ENCODE results near the gene LGI4. TPM values are rescaled to one million over a fixed set of nuclear protein-coding genes. Genes with fewer than 3 reads are reported as not detected.
"Not testable (repeated sequence)": the region's sequence is repeated elsewhere in the genome, so short reads cannot be mapped to it uniquely, and the experiment has no call there.

Gene LGI4
- total and polyA plus RNA-seq, 2 donors from 2014 or later = 5.1 to 7.5 TPM

DNA sequence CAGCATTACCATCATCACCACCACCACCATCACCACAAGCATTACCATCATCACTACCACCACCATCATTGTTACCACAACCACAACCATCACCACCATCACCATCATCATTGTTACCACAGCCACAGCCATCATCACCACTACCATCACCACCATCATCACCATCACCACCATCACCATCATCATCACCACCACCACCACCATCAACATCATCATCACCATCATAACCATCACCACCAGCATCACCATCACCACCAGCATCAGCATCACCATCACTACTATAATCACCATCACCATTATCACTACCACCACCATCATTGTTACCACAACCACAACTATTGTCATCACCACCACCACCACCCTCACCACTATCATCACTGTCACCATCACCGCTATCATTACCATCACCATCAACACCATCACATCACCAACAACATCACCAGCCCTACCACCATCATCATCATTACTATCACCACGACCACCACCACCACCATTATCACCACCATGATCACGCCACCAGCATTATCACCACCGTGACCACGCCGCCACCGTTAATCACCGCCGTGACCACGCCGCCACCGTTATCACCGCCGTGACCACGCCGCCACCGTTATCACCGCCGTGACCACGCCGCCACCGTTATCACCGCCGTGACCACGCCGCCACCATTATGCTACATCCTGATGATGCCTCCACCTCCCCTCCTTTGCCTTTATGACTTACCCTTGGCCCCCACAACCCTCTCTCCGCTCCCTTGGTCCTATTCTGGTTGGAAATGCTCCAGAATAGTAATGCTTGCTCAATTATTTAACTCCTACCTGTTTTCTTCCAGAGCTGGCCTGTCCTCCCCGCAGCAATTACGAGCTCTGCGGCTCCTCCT lies 29.2 kb downstream of the LGI4 start:
- Histone ChIP-seq H3K4me3 (ENCODE audit: low read length in 3 of 3) (no peak overlapping the region), H3K9me3 (ENCODE audit: control insufficient read depth in 2 of 3, insufficient read depth in 1 of 3, low read length in 3 of 3) (peaks cover 0 to 4% (median 3%) of the 10 kb centered on the region in 3 donors), H3K36me3 (ENCODE audit: control insufficient read depth in 2 of 3, insufficient read depth in 3 of 3, low read length in 3 of 3) (no peaks in the 10 kb centered on the region), H3K9ac (ENCODE audit: low read length in 3 of 3) (no peak overlapping the region), H3K4me1 (ENCODE audit: control insufficient read depth in 2 of 3, insufficient read depth in 2 of 3, low read depth in 1 of 3, low read length in 3 of 3) (no peaks in the 10 kb centered on the region), H3K27me3 (ENCODE audit: control insufficient read depth, insufficient read depth, low read length) (no peaks in the 10 kb centered on the region), H3K27ac (ENCODE audit: low read depth in 2 of 2, low read length in 2 of 2) (no peak overlapping the region)
- FAIRE-seq = no peak
- DNase-seq = no peak
- TF ChIP-seq, protein P1, sequence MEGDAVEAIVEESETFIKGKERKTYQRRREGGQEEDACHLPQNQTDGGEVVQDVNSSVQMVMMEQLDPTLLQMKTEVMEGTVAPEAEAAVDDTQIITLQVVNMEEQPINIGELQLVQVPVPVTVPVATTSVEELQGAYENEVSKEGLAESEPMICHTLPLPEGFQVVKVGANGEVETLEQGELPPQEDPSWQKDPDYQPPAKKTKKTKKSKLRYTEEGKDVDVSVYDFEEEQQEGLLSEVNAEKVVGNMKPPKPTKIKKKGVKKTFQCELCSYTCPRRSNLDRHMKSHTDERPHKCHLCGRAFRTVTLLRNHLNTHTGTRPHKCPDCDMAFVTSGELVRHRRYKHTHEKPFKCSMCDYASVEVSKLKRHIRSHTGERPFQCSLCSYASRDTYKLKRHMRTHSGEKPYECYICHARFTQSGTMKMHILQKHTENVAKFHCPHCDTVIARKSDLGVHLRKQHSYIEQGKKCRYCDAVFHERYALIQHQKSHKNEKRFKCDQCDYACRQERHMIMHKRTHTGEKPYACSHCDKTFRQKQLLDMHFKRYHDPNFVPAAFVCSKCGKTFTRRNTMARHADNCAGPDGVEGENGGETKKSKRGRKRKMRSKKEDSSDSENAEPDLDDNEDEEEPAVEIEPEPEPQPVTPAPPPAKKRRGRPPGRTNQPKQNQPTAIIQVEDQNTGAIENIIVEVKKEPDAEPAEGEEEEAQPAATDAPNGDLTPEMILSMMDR (IDR thresholded peaks at IDR 0.05; ENCODE audit: borderline replicate concordance, extremely low read depth, insufficient read depth) = no peak
- intact Hi-C loops (cut with DNase I) = no loop called here

DNA sequence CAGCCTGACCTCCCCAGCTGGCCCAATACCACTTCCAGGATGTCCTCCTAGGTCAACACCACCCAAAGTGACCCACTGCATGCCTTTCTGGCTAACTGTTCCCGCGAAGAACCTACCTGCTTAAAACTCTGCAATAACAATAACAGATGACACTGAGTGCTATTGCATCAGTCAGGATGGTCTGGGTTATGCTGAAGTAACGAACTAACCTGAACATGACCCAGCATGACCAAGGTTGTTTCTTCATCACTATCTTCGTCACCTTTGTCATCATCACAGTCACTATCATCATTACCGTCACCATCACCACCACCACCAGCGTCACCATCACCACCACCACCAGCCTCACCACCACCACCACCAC lies 29.8 kb downstream of the LGI4 start:
- Histone ChIP-seq H3K36me3 (ENCODE audit: control insufficient read depth in 2 of 3, insufficient read depth in 3 of 3, low read length in 3 of 3) (no peaks in the 10 kb centered on the region), H3K27me3 (ENCODE audit: control insufficient read depth, insufficient read depth, low read length) (no peaks in the 10 kb centered on the region), H3K4me3 (ENCODE audit: low read length in 3 of 3) (no peak overlapping the region), H3K9ac (ENCODE audit: low read length in 3 of 3) (no peak overlapping the region), H3K4me1 (ENCODE audit: control insufficient read depth in 2 of 3, insufficient read depth in 2 of 3, low read depth in 1 of 3, low read length in 3 of 3) (no peaks in the 10 kb centered on the region), H3K9me3 (ENCODE audit: control insufficient read depth in 2 of 3, insufficient read depth in 1 of 3, low read length in 3 of 3) (peaks cover 0 to 4% (median 3%) of the 10 kb centered on the region in 3 donors), H3K27ac (ENCODE audit: low read depth in 2 of 2, low read length in 2 of 2) (no peak overlapping the region)
- no peak for FAIRE-seq
- DNase-seq = no peak
- intact Hi-C loops (cut with DNase I) = no loop called here
- TF ChIP-seq, protein P1 (IDR thresholded peaks at IDR 0.05; ENCODE audit: borderline replicate concordance, extremely low read depth, insufficient read depth) = no peak

DNA sequence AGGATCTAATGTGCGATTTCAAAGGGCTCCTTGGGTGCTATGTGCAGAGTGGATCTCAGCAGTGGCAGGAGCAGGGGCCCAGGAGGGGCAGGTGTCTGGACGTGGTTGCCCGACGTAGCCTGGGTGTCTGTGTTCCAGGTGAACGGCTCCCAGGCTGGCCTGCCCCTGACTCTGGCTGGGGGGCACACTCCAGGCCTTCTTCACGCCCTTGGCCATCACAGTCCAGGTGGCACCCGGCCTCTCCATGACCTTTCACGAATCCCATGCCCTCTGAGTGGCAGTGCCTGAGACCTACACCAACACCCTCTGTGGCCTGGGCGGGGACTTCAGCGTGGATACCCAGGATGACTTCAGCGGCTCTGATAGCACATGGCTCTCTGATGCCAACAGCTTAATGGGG lies 30.5 kb downstream of the LGI4 start:
- no peak for FAIRE-seq
- Histone ChIP-seq H3K4me3 (ENCODE audit: low read length in 3 of 3) (no peak overlapping the region), H3K9me3 (ENCODE audit: control insufficient read depth in 2 of 3, insufficient read depth in 1 of 3, low read length in 3 of 3) (peaks cover 0 to 4% (median 3%) of the 10 kb centered on the region in 3 donors), H3K36me3 (ENCODE audit: control insufficient read depth in 2 of 3, insufficient read depth in 3 of 3, low read length in 3 of 3) (no peaks in the 10 kb centered on the region), H3K27me3 (ENCODE audit: control insufficient read depth, insufficient read depth, low read length) (no peaks in the 10 kb centered on the region), H3K4me1 (ENCODE audit: control insufficient read depth in 2 of 3, insufficient read depth in 2 of 3, low read depth in 1 of 3, low read length in 3 of 3) (no peaks in the 10 kb centered on the region), H3K9ac (ENCODE audit: low read length in 3 of 3) (no peak overlapping the region), H3K27ac (ENCODE audit: low read depth in 2 of 2, low read length in 2 of 2) (no peak overlapping the region)
- intact Hi-C loops (cut with DNase I) = no loop called here
- DNase-seq = no peak
- TF ChIP-seq, protein P1 (IDR thresholded peaks at IDR 0.05; ENCODE audit: borderline replicate concordance, extremely low read depth, insufficient read depth) = no peak

DNA sequence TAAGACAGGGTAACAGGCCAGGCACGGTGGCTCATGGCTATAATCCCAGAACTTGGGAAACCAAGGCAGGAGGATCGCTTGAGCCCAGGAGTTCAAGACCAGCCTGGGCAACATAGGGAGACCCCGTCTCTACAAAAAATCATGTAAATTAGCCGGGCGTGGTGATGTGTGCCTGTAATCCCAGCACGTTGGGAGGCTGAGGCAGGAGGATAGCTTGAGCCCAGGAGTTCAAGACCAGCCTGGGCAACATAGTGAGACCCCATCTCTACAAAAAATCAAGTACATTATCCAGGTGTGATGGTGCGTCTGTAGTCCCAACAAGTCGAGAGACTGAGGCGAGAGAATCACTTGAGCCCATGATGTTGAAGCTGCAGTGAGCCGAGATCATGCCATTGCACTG lies 31.2 kb downstream of the LGI4 start:
- intact Hi-C loops (cut with DNase I); H3K4me3 ChIP-seq (ENCODE audit: low read length in 3 of 3); H3K27me3 ChIP-seq (ENCODE audit: control insufficient read depth, insufficient read depth, low read length); DNase-seq; H3K9me3 ChIP-seq (ENCODE audit: control insufficient read depth in 2 of 3, insufficient read depth in 1 of 3, low read length in 3 of 3); FAIRE-seq; H3K9ac ChIP-seq (ENCODE audit: low read length in 3 of 3); H3K36me3 ChIP-seq (ENCODE audit: control insufficient read depth in 2 of 3, insufficient read depth in 3 of 3, low read length in 3 of 3); H3K27ac ChIP-seq (ENCODE audit: low read depth in 2 of 2, low read length in 2 of 2); H3K4me1 ChIP-seq (ENCODE audit: control insufficient read depth in 2 of 3, insufficient read depth in 2 of 3, low read depth in 1 of 3, low read length in 3 of 3): not testable (repeated sequence)

DNA sequence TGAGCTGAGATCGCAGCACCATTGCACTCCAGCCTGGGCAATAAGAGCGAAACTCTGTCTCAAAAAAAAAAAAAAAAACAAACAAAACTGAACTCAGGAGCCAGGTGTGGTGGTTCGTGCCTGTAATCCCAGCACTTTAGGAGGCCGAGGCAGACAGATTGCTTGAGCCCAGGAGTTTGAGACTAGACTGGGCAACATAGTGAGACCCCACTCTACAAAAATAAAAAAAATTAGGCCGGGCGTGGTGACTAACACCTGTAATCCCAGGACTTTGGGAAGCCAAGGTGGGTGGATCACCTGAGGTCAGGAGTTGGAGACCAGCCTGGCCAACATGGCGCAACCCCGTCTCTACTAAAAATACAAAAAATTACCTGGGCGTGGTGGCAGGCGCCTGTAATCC lies 32.9 kb downstream of the LGI4 start:
- H3K27ac ChIP-seq (ENCODE audit: low read depth in 2 of 2, low read length in 2 of 2); H3K9ac ChIP-seq (ENCODE audit: low read length in 3 of 3); H3K4me1 ChIP-seq (ENCODE audit: control insufficient read depth in 2 of 3, insufficient read depth in 2 of 3, low read depth in 1 of 3, low read length in 3 of 3); H3K4me3 ChIP-seq (ENCODE audit: low read length in 3 of 3); H3K36me3 ChIP-seq (ENCODE audit: control insufficient read depth in 2 of 3, insufficient read depth in 3 of 3, low read length in 3 of 3); H3K27me3 ChIP-seq (ENCODE audit: control insufficient read depth, insufficient read depth, low read length); intact Hi-C loops (cut with DNase I); DNase-seq; FAIRE-seq; H3K9me3 ChIP-seq (ENCODE audit: control insufficient read depth in 2 of 3, insufficient read depth in 1 of 3, low read length in 3 of 3): not testable (repeated sequence)

All from kidney (tissue), 14 donors.